ENCODE measurements around the gene VWA5B1. TPM values are rescaled to one million over a fixed set of nuclear protein-coding genes. Genes with fewer than 3 reads are reported as not detected.

VWA5B1 gene
- total and polyA plus RNA-seq, 2 of the 4 experiments (the other 2 are of a cell fraction): not detected

- ATAC-seq (ENCODE audit: low read depth): no peak
Observed at GRCh38 chr1:20278692-20279130, 12.0 kb upstream of the VWA5B1 start.

More at GRCh38 chr1:20278692-20279130, 12.0 kb upstream of the VWA5B1 start:
- ChIA-PET CTCF (no interaction called here), POLR2A (ENCODE audit: unreplicated experiment) (no interaction called here)
- no peaks in the 10 kb centered on the region for H3K36me3 ChIP-seq (ENCODE audit: control insufficient read depth, insufficient read depth, low read length)
- no peak overlapping the region for H3K4me3 ChIP-seq (ENCODE audit: insufficient read depth, low read depth, low read length)
- WGBS, 2 experiments (ENCODE audit: extremely low coverage in 2 of 2, insufficient read length in 1 of 2): no CpG with 5 or more reads among the region's 4 CpGs
- no peak overlapping the region for H2BK20ac ChIP-seq (ENCODE audit: low read depth, low read length)
- H3K27ac ChIP-seq (ENCODE audit: insufficient read depth, low read length): no peak overlapping the region
- H3K79me1 ChIP-seq (ENCODE audit: low read depth in 1 of 2, low read length in 2 of 2): no peaks in the 10 kb centered on the region
- H3K9ac ChIP-seq (ENCODE audit: low read depth, low read length): no peak overlapping the region
- 0 out of 2 replicates have a peak, but pooled peaks cover 4% of the 10 kb centered on the region for H3K9me1 ChIP-seq (ENCODE audit: insufficient read depth, low read length)
- no peak overlapping the region for H3K4ac ChIP-seq (ENCODE audit: low read depth, low read length)
- DNase-seq: no peak
- no TSS peak for BruUV-seq (replicated peaks)
- H4K8ac ChIP-seq (ENCODE audit: low read depth in 2 of 2, low read length in 2 of 2): no peak overlapping the region
- H2AK9ac ChIP-seq (replicated peaks; ENCODE audit: low read depth, low read length, poor library complexity): no peak overlapping the region
- H3K14ac ChIP-seq (replicated peaks; ENCODE audit: low read depth, low read length): no peak overlapping the region
- in situ Hi-C loops (cut with MboI; ENCODE audit: low sequenced_read_pairs) (no loop called here), intact Hi-C loops (cut with micrococcal nuclease) (no loop called here), dilution Hi-C loops (cut with HindIII; ENCODE audit: low sequenced_read_pairs, unreplicated experiment) (no loop called here)
- H3K9me3 ChIP-seq (ENCODE audit: control insufficient read depth, insufficient read depth, low read length): no peaks in the 10 kb centered on the region
- no peak overlapping the region for H2AK5ac ChIP-seq (ENCODE audit: low read depth, low read length)
- no peaks in the 10 kb centered on the region for H3K4me1 ChIP-seq (ENCODE audit: control insufficient read depth, insufficient read depth, low read length)
- H2BK120ac ChIP-seq (ENCODE audit: low read depth, low read length): no peak overlapping the region
- H4K20me1 ChIP-seq (ENCODE audit: insufficient read depth, low read length): no peaks in the 10 kb centered on the region
- no peak overlapping the region for H4K91ac ChIP-seq (ENCODE audit: insufficient read depth, low read depth, low read length)
- no peak overlapping the region for H2BK15ac ChIP-seq (ENCODE audit: low read depth, low read length)
- no peak overlapping the region for H4K5ac ChIP-seq (ENCODE audit: low read depth, low read length)
- no peak overlapping the region for H3K56ac ChIP-seq (ENCODE audit: extremely low read depth, insufficient read depth, low read length)
- H2AFZ ChIP-seq (replicated peaks; ENCODE audit: low read length, poor library complexity): no peak overlapping the region
- peaks cover 3% of the 10 kb centered on the region for H3K27me3 ChIP-seq (ENCODE audit: control insufficient read depth, insufficient read depth, low read length)
- H3K18ac ChIP-seq (ENCODE audit: low read depth, low read length): no peak overlapping the region
- no peak overlapping the region for H3K4me2 ChIP-seq (ENCODE audit: low read depth, low read length)
- H3K23ac ChIP-seq (ENCODE audit: low read depth, low read length): no peak overlapping the region
- TF ChIP-seq RFX5 (IDR thresholded peaks at IDR 0.05; ENCODE audit: low read depth, low read length): no peak
- TF ChIP-seq FOS (IDR thresholded peaks at IDR 0.05; ENCODE audit: low read depth, low read length): no peak
- TF ChIP-seq CEBPB (IDR thresholded peaks at IDR 0.05; ENCODE audit: low read depth, low read length): no peak
- no peak for TF ChIP-seq MAFK (IDR thresholded peaks at IDR 0.05; ENCODE audit: low read depth, low read length)
- no peak for TF ChIP-seq CTCF (conservative IDR thresholded peaks at IDR 0.05; ENCODE audit: low read depth, low read length)
- TF ChIP-seq MAZ (IDR thresholded peaks at IDR 0.05; ENCODE audit: borderline replicate concordance, low read depth, low read length): no peak
- TF ChIP-seq NFE2L2 (IDR thresholded peaks at IDR 0.05; ENCODE audit: low read depth, low read length): no peak
- TF ChIP-seq RCOR1 (IDR thresholded peaks at IDR 0.05; ENCODE audit: insufficient replicate concordance, low read length): no peak
- TF ChIP-seq MXI1 (IDR thresholded peaks at IDR 0.05; ENCODE audit: borderline replicate concordance, low read depth, low read length): no peak
- no peak for TF ChIP-seq CHD1 (IDR thresholded peaks at IDR 0.05; ENCODE audit: low read depth, low read length)
- no peak for TF ChIP-seq BHLHE40 (IDR thresholded peaks at IDR 0.05; ENCODE audit: low read depth, low read length)
- no peak for TF ChIP-seq ELK1 (IDR thresholded peaks at IDR 0.05; ENCODE audit: borderline replicate concordance, low read depth, low read length)
- TF ChIP-seq USF2 (IDR thresholded peaks at IDR 0.05; ENCODE audit: low read depth, low read length): no peak
- no peak for TF ChIP-seq POLR2A (IDR thresholded peaks at IDR 0.05; ENCODE audit: low read depth, low read length)
- TF ChIP-seq RAD21 (IDR thresholded peaks at IDR 0.05; ENCODE audit: low read length): no peak
- H2BK5ac ChIP-seq (ENCODE audit: low read depth, low read length, poor library complexity, severe bottlenecking): no peak overlapping the region

All from IMR-90 (cell line).